RWPE2 (cell line): Measurements from ENCODE around the gene SLC17A3.

Experiments used
- ATAC-seq: fragments of 200-7000 bp; cut with Tn5 transposase; 3 replicates; pipeline ENCODE4 v1.9.1; 2021; ENCODE audit warnings: low read depth
- DNase-seq: peaks from one replicate; pipeline ENCODE4 v3.0.0-alpha.2; 2020; ENCODE audit warnings: low spot score
- H3K27ac ChIP-seq: fragments of 450-650 bp; 2 replicates; pipeline ENCODE4 v1.5.1; 2017; ENCODE audit warnings: mild to moderate bottlenecking; ENCODE audit not compliant: poor library complexity, severe bottlenecking
- H3K27me3 ChIP-seq: fragments of 250-450 bp; sonication (Bioruptor Pico); 2 replicates; pipeline ENCODE4 v1.5.1; 2021; ENCODE audit warnings: mild to moderate bottlenecking, moderate library complexity; ENCODE audit not compliant: insufficient read depth, poor library complexity, severe bottlenecking
- H3K36me3 ChIP-seq: fragments of 250-450 bp; sonication (Bioruptor Pico); 2 replicates; pipeline ENCODE4 v1.5.1; 2020; ENCODE audit warnings: low read depth, mild to moderate bottlenecking, moderate library complexity
- H3K4me1 ChIP-seq: fragments of 250-450 bp; sonication (Bioruptor Pico); 2 replicates; pipeline ENCODE4 v1.5.1; 2021; ENCODE audit warnings: mild to moderate bottlenecking, moderate library complexity; ENCODE audit not compliant: insufficient read depth, poor library complexity, severe bottlenecking
- H3K4me3 ChIP-seq: fragments of 250-450 bp; sonication (Bioruptor Pico); 2 replicates; pipeline ENCODE4 v1.5.1; 2021; ENCODE audit warnings: mild to moderate bottlenecking, moderate library complexity; ENCODE audit not compliant: severe bottlenecking
- H3K9me3 ChIP-seq: fragments of 250-450 bp; sonication (Bioruptor Pico); 2 replicates; pipeline ENCODE4 v1.5.1; 2021; ENCODE audit warnings: mild to moderate bottlenecking, moderate library complexity; ENCODE audit not compliant: severe bottlenecking
- TF ChIP-seq, protein P1 (sequence below): fragments of 450-650 bp; IDR thresholded peaks from one replicate; pipeline ENCODE4 v1.5.1; 2017; ENCODE audit warnings: mild to moderate bottlenecking, moderate library complexity; ENCODE audit not compliant: poor library complexity, severe bottlenecking

Gene SLC17A3

DNA sequence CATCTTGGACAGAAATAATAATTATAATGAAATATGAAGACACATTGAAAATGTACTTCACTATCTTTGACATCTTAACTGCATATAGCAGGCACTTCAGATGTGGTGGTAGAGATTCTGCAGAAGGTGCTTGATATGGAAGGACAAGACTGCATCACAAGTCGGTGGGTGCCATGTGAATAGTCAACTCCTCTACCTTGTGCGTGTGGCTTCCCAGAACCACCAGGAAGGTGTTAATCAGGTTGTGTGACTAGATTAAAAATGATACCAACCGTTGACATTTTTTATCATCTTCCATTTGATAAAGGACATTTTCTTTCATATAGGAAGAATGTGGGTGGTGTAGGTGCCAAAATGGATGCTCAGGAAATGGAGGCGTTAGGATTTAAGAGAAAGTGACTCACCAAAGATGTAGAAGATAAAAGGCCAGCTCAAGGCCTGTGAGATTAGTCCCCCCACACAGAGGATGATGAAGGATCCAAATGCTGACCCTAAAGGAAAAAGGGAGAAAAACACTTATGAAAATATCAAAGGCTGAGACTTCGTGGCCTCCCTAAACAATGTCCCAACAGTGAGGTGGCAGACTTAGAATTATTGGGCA, 44.1 kb upstream of the SLC17A3 start:
- DNase-seq, result no peak
- Histone ChIP-seq H3K36me3 (no peaks in the 10 kb centered on the region), H3K4me3 (no peak overlapping the region), H3K4me1 (no peaks in the 10 kb centered on the region), H3K9me3 (no peaks in the 10 kb centered on the region), H3K27ac (no peak overlapping the region), H3K27me3 (no peaks in the 10 kb centered on the region)
- ATAC-seq, result no peak
- TF ChIP-seq, protein P1, sequence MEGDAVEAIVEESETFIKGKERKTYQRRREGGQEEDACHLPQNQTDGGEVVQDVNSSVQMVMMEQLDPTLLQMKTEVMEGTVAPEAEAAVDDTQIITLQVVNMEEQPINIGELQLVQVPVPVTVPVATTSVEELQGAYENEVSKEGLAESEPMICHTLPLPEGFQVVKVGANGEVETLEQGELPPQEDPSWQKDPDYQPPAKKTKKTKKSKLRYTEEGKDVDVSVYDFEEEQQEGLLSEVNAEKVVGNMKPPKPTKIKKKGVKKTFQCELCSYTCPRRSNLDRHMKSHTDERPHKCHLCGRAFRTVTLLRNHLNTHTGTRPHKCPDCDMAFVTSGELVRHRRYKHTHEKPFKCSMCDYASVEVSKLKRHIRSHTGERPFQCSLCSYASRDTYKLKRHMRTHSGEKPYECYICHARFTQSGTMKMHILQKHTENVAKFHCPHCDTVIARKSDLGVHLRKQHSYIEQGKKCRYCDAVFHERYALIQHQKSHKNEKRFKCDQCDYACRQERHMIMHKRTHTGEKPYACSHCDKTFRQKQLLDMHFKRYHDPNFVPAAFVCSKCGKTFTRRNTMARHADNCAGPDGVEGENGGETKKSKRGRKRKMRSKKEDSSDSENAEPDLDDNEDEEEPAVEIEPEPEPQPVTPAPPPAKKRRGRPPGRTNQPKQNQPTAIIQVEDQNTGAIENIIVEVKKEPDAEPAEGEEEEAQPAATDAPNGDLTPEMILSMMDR, result no peak

DNA sequence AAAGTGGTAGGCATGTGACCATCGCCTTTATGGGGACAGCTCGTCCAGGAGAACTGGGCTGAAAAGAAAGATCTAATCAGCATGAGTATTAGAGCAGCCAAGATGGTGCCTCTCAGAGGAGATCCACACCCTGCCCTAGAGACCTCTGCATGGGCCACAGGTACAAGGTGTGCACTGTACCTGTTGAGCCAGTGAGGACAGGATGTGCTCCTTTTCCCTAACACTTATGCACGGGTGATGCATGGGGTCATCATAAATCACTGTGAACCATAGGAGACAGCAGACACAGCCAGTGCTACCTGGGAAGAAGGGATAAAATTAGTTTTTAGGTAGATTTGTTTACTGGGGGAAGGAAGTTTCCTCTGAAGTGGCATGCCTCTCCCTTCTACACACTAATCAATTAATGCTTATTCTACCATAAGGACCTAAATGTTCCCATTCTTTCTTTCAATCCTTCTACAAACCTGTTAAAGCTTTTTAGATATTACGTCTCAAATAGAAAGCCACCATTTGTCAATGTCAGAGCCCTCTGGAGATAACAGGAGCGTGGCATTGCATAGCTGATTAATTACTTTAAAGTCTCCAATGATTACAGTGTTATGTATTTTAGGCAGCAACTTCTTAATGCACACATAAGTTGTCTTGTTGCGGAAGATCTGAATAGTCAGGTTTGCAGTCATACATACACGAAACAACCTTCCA, 42.9 kb upstream of the SLC17A3 start:
- TF ChIP-seq, protein P1, result no peak
- Histone ChIP-seq H3K27me3 (no peaks in the 10 kb centered on the region), H3K4me1 (no peaks in the 10 kb centered on the region), H3K4me3 (no peak overlapping the region), H3K9me3 (no peaks in the 10 kb centered on the region), H3K27ac (no peak overlapping the region), H3K36me3 (no peaks in the 10 kb centered on the region)
- ATAC-seq (no peak), DNase-seq (no peak)

DNA sequence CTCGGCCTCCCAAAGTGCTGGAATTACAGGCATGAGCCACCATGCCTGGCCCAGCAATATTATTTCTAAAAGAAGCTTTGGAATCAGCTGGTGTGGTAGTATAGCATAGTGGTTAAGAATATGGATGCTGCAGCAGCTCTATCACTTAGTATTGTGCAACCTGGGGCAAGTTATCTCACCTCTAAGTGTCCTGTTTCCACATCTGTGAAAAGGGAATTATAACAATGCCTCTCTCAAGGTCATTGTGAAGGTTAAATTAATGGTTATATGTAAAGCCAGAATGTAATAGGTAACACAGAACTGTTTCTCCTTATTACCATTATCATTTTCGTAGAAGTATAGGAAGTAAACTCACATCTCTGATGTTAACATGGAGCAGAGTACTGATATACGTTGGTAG, 42.3 kb upstream of the SLC17A3 start:
- H3K9me3 ChIP-seq, result no peaks in the 10 kb centered on the region
- DNase-seq (no peak), ATAC-seq (no peak)
- no peaks in the 10 kb centered on the region for H3K36me3 ChIP-seq
- no peak overlapping the region for H3K27ac ChIP-seq
- H3K4me3 ChIP-seq, result no peak overlapping the region
- TF ChIP-seq, protein P1, result no peak
- no peaks in the 10 kb centered on the region for H3K4me1 ChIP-seq
- no peaks in the 10 kb centered on the region for H3K27me3 ChIP-seq

DNA sequence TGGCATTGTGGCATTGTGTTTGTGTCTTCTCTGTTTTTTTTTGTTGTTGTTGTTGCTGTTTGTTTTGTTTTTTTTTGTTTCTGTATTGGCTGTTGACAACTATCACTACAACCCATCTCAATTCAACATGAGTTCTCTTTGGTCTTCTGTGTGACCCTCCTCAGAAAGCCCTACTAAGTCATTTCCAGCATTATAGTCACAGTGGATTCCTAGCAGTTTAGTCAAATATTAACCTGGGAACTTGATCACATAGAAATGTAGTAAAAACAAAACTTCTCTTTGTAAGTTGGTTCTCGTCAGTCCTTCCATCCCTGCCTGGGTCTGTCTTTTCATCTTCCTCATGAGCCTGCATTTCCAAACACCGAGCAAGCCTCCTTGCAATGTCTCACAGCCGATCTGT, 39.7 kb upstream of the SLC17A3 start:
- TF ChIP-seq, protein P1, result no peak
- Histone ChIP-seq H3K4me3 (no peak overlapping the region), H3K36me3 (no peaks in the 10 kb centered on the region), H3K4me1 (no peaks in the 10 kb centered on the region), H3K27ac (no peak overlapping the region), H3K27me3 (no peaks in the 10 kb centered on the region), H3K9me3 (no peaks in the 10 kb centered on the region)
- ATAC-seq (no peak), DNase-seq (no peak)

DNA sequence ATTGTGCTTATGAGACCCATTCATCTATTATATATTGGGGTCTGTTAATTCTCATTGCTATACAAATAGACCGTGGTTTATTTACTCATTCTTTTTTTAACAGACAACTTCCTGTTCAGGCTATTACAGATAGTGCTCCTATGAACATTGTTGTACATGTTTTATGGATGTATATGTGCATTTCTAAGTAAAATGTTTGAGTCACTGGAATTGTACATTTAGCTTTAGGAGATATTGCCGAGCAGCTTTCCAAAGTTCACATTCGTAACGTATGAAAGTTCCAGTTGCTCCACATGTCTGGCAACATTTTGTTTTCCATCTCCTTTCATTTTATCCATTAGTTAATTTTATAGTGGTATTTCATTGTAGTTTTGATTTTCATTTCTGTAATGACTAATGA, 37.3 kb upstream of the SLC17A3 start:
- TF ChIP-seq, protein P1, result no peak
- ATAC-seq (no peak), DNase-seq (no peak)
- H3K9me3 ChIP-seq, result no peaks in the 10 kb centered on the region
- H3K36me3 ChIP-seq, result no peaks in the 10 kb centered on the region
- H3K4me1 ChIP-seq, result no peaks in the 10 kb centered on the region
- H3K27ac ChIP-seq, result no peak overlapping the region
- H3K27me3 ChIP-seq, result no peaks in the 10 kb centered on the region
- no peak overlapping the region for H3K4me3 ChIP-seq
